H9 (cell line): Measurements from ENCODE around the gene PCDHGC5. TPM values are rescaled to one million over a fixed set of nuclear protein-coding genes. Genes with fewer than 3 reads are reported as not detected.

Source experiments
- DNase-seq: peaks from one replicate; pipeline ENCODE4 v3.0.0-alpha.2; 2017
- H2AFZ ChIP-seq: one replicate; pipeline ENCODE4 v1.6.1; 2013; ENCODE audit warnings: mild to moderate bottlenecking, low read length, control low read depth, moderate library complexity
- H2AK5ac ChIP-seq: 2 replicates; pipeline ENCODE4 v1.6.1; 2013; ENCODE audit warnings: low read length, control low read depth, mixed read lengths; ENCODE audit not compliant: insufficient read length
- H2BK120ac ChIP-seq: one replicate; pipeline ENCODE4 v1.6.1; 2013; ENCODE audit warnings: low read depth, mild to moderate bottlenecking, low read length, control low read depth, inconsistent platforms; ENCODE audit not compliant: poor library complexity, severe bottlenecking
- H2BK12ac ChIP-seq: 2 replicates; pipeline ENCODE4 v1.6.1; 2013; ENCODE audit warnings: low read length, control low read depth, mixed read lengths, low read depth; ENCODE audit not compliant: insufficient read length
- H2BK15ac ChIP-seq: 2 replicates; pipeline ENCODE4 v1.6.1; 2013; ENCODE audit warnings: low read depth, low read length, control low read depth
- H2BK20ac ChIP-seq: one replicate; pipeline ENCODE4 v1.6.1; 2013; ENCODE audit warnings: low read depth, mild to moderate bottlenecking, low read length, control low read depth, inconsistent platforms; ENCODE audit not compliant: poor library complexity, severe bottlenecking
- H2BK5ac ChIP-seq: 2 replicates; pipeline ENCODE4 v1.6.1; 2013; ENCODE audit warnings: low read length, control low read depth, mixed read lengths; ENCODE audit not compliant: insufficient read length
- H3K14ac ChIP-seq: 2 replicates; pipeline ENCODE4 v1.6.1; 2013; ENCODE audit warnings: low read length, control low read depth; ENCODE audit not compliant: insufficient read depth
- H3K18ac ChIP-seq: 2 replicates; pipeline ENCODE4 v1.6.1; 2013; ENCODE audit warnings: low read depth, mild to moderate bottlenecking, mixed read lengths, low read length, control low read depth; ENCODE audit not compliant: insufficient read length
- H3K23ac ChIP-seq: 2 replicates; pipeline ENCODE4 v1.6.1; 2013; ENCODE audit warnings: low read length, control low read depth, mixed read lengths, low read depth; ENCODE audit not compliant: insufficient read length
- H3K23me2 ChIP-seq: 2 replicates; pipeline ENCODE4 v1.6.1; 2013; ENCODE audit warnings: low read depth, mild to moderate bottlenecking, mixed read lengths, low read length, control low read depth; ENCODE audit not compliant: insufficient read length, poor library complexity, severe bottlenecking
- H3K27ac ChIP-seq: 2 replicates; pipeline ENCODE4 v1.5.1; 2013; ENCODE audit warnings: low read length, control low read depth, mixed read lengths, low read depth; ENCODE audit not compliant: insufficient read length
- H3K27me3 ChIP-seq: 2 replicates; pipeline ENCODE4 v1.6.1; 2013; ENCODE audit warnings: low read length, control low read depth, inconsistent platforms; ENCODE audit not compliant: insufficient read depth
- H3K4ac ChIP-seq: 2 replicates; pipeline ENCODE4 v1.6.1; 2013; ENCODE audit warnings: low read depth, mild to moderate bottlenecking, control low read depth, inconsistent platforms, low read length, moderate library complexity
- H3K4me1 ChIP-seq: 2 replicates; pipeline ENCODE4 v1.6.1; 2013; ENCODE audit warnings: low read length, control low read depth, inconsistent platforms; ENCODE audit not compliant: insufficient read depth
- H3K4me2 ChIP-seq: 2 replicates; pipeline ENCODE4 v1.6.1; 2013; ENCODE audit warnings: low read length, control low read depth, mixed read lengths; ENCODE audit not compliant: insufficient read length, insufficient read depth
- H3K56ac ChIP-seq: 2 replicates; pipeline ENCODE4 v1.6.1; 2013; ENCODE audit warnings: low read depth, mild to moderate bottlenecking, mixed read lengths, low read length, control low read depth; ENCODE audit not compliant: insufficient read length
- H3K79me1 ChIP-seq: 2 replicates; pipeline ENCODE4 v1.6.1; 2013; ENCODE audit warnings: low read depth, mild to moderate bottlenecking, moderate library complexity, low read length, control low read depth, inconsistent platforms; ENCODE audit not compliant: insufficient read depth, poor library complexity, severe bottlenecking
- H3K79me2 ChIP-seq: 2 replicates; pipeline ENCODE4 v1.6.1; 2013; ENCODE audit warnings: low read length, control low read depth, inconsistent platforms; ENCODE audit not compliant: insufficient read depth
- H3K9ac ChIP-seq: 2 replicates; pipeline ENCODE4 v1.6.1; 2013; ENCODE audit warnings: low read length, control low read depth, mixed read lengths; ENCODE audit not compliant: insufficient read length; ENCODE audit errors: extremely low read depth
- H3K9me3 ChIP-seq: one replicate; pipeline ENCODE4 v1.6.1; 2013; ENCODE audit warnings: low read depth, low read length, inconsistent platforms; ENCODE audit not compliant: control insufficient read depth
- H3T11ph ChIP-seq: one replicate; pipeline ENCODE4 v1.6.1; 2013; ENCODE audit warnings: mild to moderate bottlenecking, low read length, control low read depth, inconsistent platforms
- H4K20me1 ChIP-seq: one replicate; pipeline ENCODE4 v1.6.1; 2013; ENCODE audit not compliant: control insufficient read depth, insufficient read length, insufficient read depth
- H4K5ac ChIP-seq: 2 replicates; pipeline ENCODE4 v1.6.1; 2013; ENCODE audit warnings: low read depth, mild to moderate bottlenecking, mixed read lengths, low read length, control low read depth; ENCODE audit not compliant: insufficient read length
- H4K8ac ChIP-seq: replicated peaks from 2 replicates; pipeline ENCODE4 v1.6.1; 2013; ENCODE audit warnings: low read length, control low read depth, mixed read lengths, low read depth; ENCODE audit not compliant: insufficient read length
- H4K91ac ChIP-seq: 2 replicates; pipeline ENCODE4 v1.6.1; 2013; ENCODE audit warnings: low read depth, mild to moderate bottlenecking, moderate library complexity, mixed read lengths, low read length, control low read depth; ENCODE audit not compliant: insufficient read length
- H3K27ac Mint-ChIP-seq, 3 experiments: 2 replicates in 2 of 3; 3 replicates in 1 of 3; pipeline ENCODE4 v1.8.0; 2020 to 2021; ENCODE audit warnings: mixed read lengths in 3 of 3, mild to moderate bottlenecking in 1 of 3, moderate library complexity in 1 of 3
- H3K27me3 Mint-ChIP-seq: 2 replicates; pipeline ENCODE4 v1.8.0; 2021; ENCODE audit warnings: low read depth, mild to moderate bottlenecking, moderate library complexity, mixed read lengths
- H3K36me3 Mint-ChIP-seq, 3 experiments: 2 replicates in 2 of 3; 3 replicates in 1 of 3; pipeline ENCODE4 v1.8.0; 2020 to 2021; ENCODE audit warnings: low read depth in 3 of 3, mixed read lengths in 3 of 3; ENCODE audit not compliant: insufficient read depth in 1 of 3
- H3K4me1 Mint-ChIP-seq, 2 experiments: 2 replicates each; pipeline ENCODE4 v1.8.0; 2020; ENCODE audit warnings: mixed read lengths in 2 of 2
- H3K4me3 Mint-ChIP-seq, 2 experiments: 2 replicates in 1 of 2; 3 replicates in 1 of 2; pipeline ENCODE4 v1.8.0; 2020 to 2021; ENCODE audit warnings: mild to moderate bottlenecking in 2 of 2, mixed read lengths in 2 of 2, moderate library complexity in 1 of 2
- H3K9me3 Mint-ChIP-seq, 2 experiments: 2 replicates in 1 of 2; 3 replicates in 1 of 2; pipeline ENCODE4 v1.8.0; 2020; ENCODE audit warnings: mild to moderate bottlenecking in 2 of 2, mixed read lengths in 2 of 2, moderate library complexity in 1 of 2
- CTCF ChIP-seq: fragments of 200-600 bp; sonication (generic); conservative IDR thresholded peaks from 3 replicates; pipeline ENCODE4 v1.8.0; 2021; ENCODE audit warnings: antibody characterized with exemption, mild to moderate bottlenecking
- WGBS: extraction: QIAGEN DNeasy Blood & Tissue Kit; methylation state at CpG from one replicate; pipeline ENCODE4 v1.1.7; 2013; ENCODE audit warnings: missing lambda C conversion rate, low lambda C conversion rate, mixed read lengths; ENCODE audit not compliant: insufficient read length; ENCODE audit errors: extremely low coverage; 5-methylcytosine and 5-hydroxymethylcytosine counted together
- total RNA-seq: library from RNA; stranded (reverse); gene quantifications from 2 replicates; pipeline ENCODE4 v1.2.1, GENCODE V29; 2021

The PCDHGC5 gene
- total RNA-seq, 1 experiment from 2014 or later, result 0.66 TPM

DNA sequence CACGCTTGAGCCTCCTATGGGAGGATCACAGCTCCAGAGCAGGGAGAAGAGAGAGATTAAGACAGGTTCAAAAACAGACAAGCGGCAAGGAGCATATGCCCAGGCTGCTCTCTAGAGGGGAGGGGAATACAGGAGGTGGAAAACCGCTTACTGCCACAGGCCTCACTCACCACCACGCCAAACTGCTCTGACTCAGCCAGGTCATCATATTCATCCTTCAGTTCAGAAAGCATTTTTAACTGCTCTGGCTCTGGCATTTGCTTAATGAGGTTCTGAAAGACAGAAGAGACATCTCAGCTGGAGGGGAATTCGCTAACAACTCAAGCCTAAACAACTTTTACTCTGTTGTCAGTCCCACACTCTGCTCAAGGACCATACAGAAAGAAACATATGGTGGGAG is 40.1 kb downstream of the PCDHGC5 start:
- Histone ChIP-seq H2AFZ (no peak overlapping the region), H2BK20ac (no peak overlapping the region), H3K14ac (no peak overlapping the region), H3K79me1 (peaks cover under 1% of the 10 kb centered on the region), H2BK12ac (no peak overlapping the region), H3K9ac (no peak overlapping the region), H3K9me3 (no peaks in the 10 kb centered on the region), H3K18ac (no peak overlapping the region), H3K27me3 (no peaks in the 10 kb centered on the region), H2BK15ac (no peak overlapping the region), H3K79me2 (no peaks in the 10 kb centered on the region), H3K4ac (no peak overlapping the region), H3K4me1 (no peaks in the 10 kb centered on the region; the same call in none of the 2 replicates), H4K20me1 (no peaks in the 10 kb centered on the region), H3K4me2 (no peak overlapping the region), H3K23ac (no peak overlapping the region), H3K56ac (no peak overlapping the region), H4K5ac (no peak overlapping the region), H2AK5ac (no peak overlapping the region), H3T11ph (no peak overlapping the region), H4K8ac (no peak overlapping the region), H3K27ac (no peak overlapping the region), H3K23me2 (no peaks in the 10 kb centered on the region), H4K91ac (no peak overlapping the region), H2BK5ac (no peak overlapping the region), H2BK120ac (no peak overlapping the region)
- TF ChIP-seq CTCF, result no peak
- H3K36me3 Mint-ChIP-seq, result peaks cover 24 to 37% (median 37%) of the 10 kb centered on the region in 3 experiments; a peak in 6 of 7 replicates
- no peak overlapping the region; a peak in 1 of 7 replicates for H3K27ac Mint-ChIP-seq
- peaks cover 15 to 19% of the 10 kb centered on the region in 2 experiments for H3K4me1 Mint-ChIP-seq
- WGBS, result no CpG with 5 or more reads among the region's 5 CpGs
- no peak for DNase-seq
- no peak overlapping the region for H3K4me3 Mint-ChIP-seq
- no peaks in the 10 kb centered on the region for H3K9me3 Mint-ChIP-seq
- H3K27me3 Mint-ChIP-seq, result no peaks in the 10 kb centered on the region; the same call in 1 of the 2 replicates
